Endodermal cell (in vitro differentiated cells): ENCODE measurements around the gene PCNT. TPM values are rescaled to one million over a fixed set of nuclear protein-coding genes. Genes with fewer than 3 reads are reported as not detected.
A peak's percentile ranks its signal among the peaks of the same experiment; 100 is the strongest.

Experiments
- DNase-seq: peaks from one replicate; pipeline ENCODE4 v3.0.0-alpha.2; 2017
- H3K27ac ChIP-seq: 2 replicates; pipeline ENCODE4 v1.5.1; 2013; ENCODE audit warnings: mild to moderate bottlenecking, low read depth, low read length, moderate library complexity
- H3K27me3 ChIP-seq: 2 replicates; pipeline ENCODE4 v1.6.1; 2013; ENCODE audit warnings: mild to moderate bottlenecking, low read length, moderate library complexity; ENCODE audit not compliant: insufficient read depth, control insufficient read depth, poor library complexity, severe bottlenecking
- H3K36me3 ChIP-seq: 2 replicates; pipeline ENCODE4 v1.7.0; 2013; ENCODE audit warnings: mild to moderate bottlenecking, low read length, moderate library complexity; ENCODE audit not compliant: control insufficient read depth, insufficient read depth
- H3K4me1 ChIP-seq: one replicate; pipeline ENCODE4 v1.7.0; 2013; ENCODE audit warnings: low read length; ENCODE audit not compliant: control insufficient read depth, insufficient read depth
- H3K4me3 ChIP-seq: 2 replicates; pipeline ENCODE4 v1.5.1; 2013; ENCODE audit warnings: mild to moderate bottlenecking, low read length, moderate library complexity
- H3K9ac ChIP-seq: 2 replicates; pipeline ENCODE4 v1.6.1; 2013; ENCODE audit warnings: mild to moderate bottlenecking, low read length, moderate library complexity; ENCODE audit not compliant: poor library complexity, severe bottlenecking; ENCODE audit errors: extremely low read depth
- H3K9me3 ChIP-seq: 2 replicates; pipeline ENCODE4 v1.6.1; 2013; ENCODE audit warnings: mild to moderate bottlenecking, low read length, moderate library complexity; ENCODE audit not compliant: control insufficient read depth
- H3K27ac Mint-ChIP-seq: 2 replicates; pipeline ENCODE4 v1.8.0; 2020; ENCODE audit warnings: mixed read lengths
- H3K27me3 Mint-ChIP-seq: 2 replicates; pipeline ENCODE4 v1.8.0; 2021; ENCODE audit warnings: mild to moderate bottlenecking, mixed read lengths; ENCODE audit not compliant: insufficient read depth
- H3K36me3 Mint-ChIP-seq: 2 replicates; pipeline ENCODE4 v1.8.0; 2020; ENCODE audit warnings: low read depth, mixed read lengths
- H3K4me1 Mint-ChIP-seq: 2 replicates; pipeline ENCODE4 v1.8.0; 2020; ENCODE audit warnings: mixed read lengths
- H3K4me3 Mint-ChIP-seq: 2 replicates; pipeline ENCODE4 v1.8.0; 2020; ENCODE audit warnings: mild to moderate bottlenecking, moderate library complexity, mixed read lengths
- H3K9me3 Mint-ChIP-seq: 2 replicates; pipeline ENCODE4 v1.8.0; 2020; ENCODE audit warnings: mild to moderate bottlenecking, mixed read lengths
- WGBS, 2 experiments: methylation state at CpG; one replicate each; pipeline versions ENCODE4 v1.1.5 to v1.1.7; 2013; ENCODE audit warnings: missing lambda C conversion rate in 2 of 2, mixed read lengths in 1 of 2; ENCODE audit not compliant: insufficient coverage in 1 of 2, insufficient read length in 1 of 2; 5-methylcytosine and 5-hydroxymethylcytosine counted together
- total RNA-seq, 2 donors: library from RNA; stranded (reverse); fragmentation: NEBNext Ultra II Directional in 1 of 2; extraction: Animal tissue kit (Norgen Biotek cat#: 25700) in 1 of 2; gene quantifications; 2 replicates in 1 of 2; 3 replicates in 1 of 2; pipeline ENCODE4 v1.2.1, GENCODE V29; 2021
- TF ChIP-seq, protein P1 (sequence below): fragments of 200-600 bp; sonication (generic); conservative IDR thresholded peaks from 2 replicates; pipeline ENCODE4 v1.5.0; 2021; ENCODE audit warnings: antibody characterized with exemption, mild to moderate bottlenecking

PCNT gene
- total RNA-seq, 2 donors from 2014 or later = 40.1 to 40.7 TPM

GRCh38 chr21:46376856-46377453 lies 53.0 kb downstream of the PCNT start:
- WGBS, 2 experiments = 90% methylated on average over 13 to 14 of the region's 14 CpGs
- TF ChIP-seq, protein P1, sequence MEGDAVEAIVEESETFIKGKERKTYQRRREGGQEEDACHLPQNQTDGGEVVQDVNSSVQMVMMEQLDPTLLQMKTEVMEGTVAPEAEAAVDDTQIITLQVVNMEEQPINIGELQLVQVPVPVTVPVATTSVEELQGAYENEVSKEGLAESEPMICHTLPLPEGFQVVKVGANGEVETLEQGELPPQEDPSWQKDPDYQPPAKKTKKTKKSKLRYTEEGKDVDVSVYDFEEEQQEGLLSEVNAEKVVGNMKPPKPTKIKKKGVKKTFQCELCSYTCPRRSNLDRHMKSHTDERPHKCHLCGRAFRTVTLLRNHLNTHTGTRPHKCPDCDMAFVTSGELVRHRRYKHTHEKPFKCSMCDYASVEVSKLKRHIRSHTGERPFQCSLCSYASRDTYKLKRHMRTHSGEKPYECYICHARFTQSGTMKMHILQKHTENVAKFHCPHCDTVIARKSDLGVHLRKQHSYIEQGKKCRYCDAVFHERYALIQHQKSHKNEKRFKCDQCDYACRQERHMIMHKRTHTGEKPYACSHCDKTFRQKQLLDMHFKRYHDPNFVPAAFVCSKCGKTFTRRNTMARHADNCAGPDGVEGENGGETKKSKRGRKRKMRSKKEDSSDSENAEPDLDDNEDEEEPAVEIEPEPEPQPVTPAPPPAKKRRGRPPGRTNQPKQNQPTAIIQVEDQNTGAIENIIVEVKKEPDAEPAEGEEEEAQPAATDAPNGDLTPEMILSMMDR = no peak
- Histone ChIP-seq H3K27me3 (no peaks in the 10 kb centered on the region), H3K36me3 (peaks cover 31% of the 10 kb centered on the region), H3K27ac (no peak overlapping the region), H3K9me3 (no peaks in the 10 kb centered on the region), H3K4me1 (no peaks in the 10 kb centered on the region), H3K4me3 (no peak overlapping the region), H3K9ac (no peak overlapping the region)
- Mint-ChIP-seq H3K27me3 (no peaks in the 10 kb centered on the region), H3K27ac (peak overlapping the region; percentile 55), H3K4me1 (no peaks in the 10 kb centered on the region), H3K36me3 (peaks cover 35% of the 10 kb centered on the region), H3K9me3 (peaks cover 6% of the 10 kb centered on the region), H3K4me3 (no peak overlapping the region)
- DNase-seq = no peak

DNA sequence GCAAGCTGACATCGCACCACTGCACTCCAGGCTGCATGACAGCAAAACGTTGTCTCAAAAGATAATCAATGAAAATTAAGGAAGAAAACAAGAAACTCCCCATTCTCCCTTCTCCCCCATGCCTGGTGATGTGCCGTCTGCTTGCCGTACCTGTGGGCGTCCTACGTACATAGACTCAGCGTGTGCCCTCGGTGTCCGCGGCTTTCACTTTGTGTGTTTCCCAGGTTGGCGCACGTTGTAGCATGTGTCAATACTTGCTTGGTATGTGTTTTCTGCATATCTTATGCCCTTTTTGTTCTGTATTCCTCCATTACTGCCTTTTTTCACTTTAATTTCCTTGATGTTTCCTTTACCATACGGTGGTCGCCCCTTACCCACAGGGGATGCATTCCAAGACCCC lies 53.8 kb downstream of the PCNT start:
- no peak overlapping the region for H3K27ac ChIP-seq

GRCh38 chr21:46379105-46379504 lies 55.1 kb downstream of the PCNT start:
- H3K36me3 Mint-ChIP-seq = peaks cover 44% of the 10 kb centered on the region
- H3K27ac Mint-ChIP-seq = peak overlapping the region; percentile 11
- Histone ChIP-seq H3K9ac (no peak overlapping the region), H3K27ac (no peak overlapping the region), H3K9me3 (no peaks in the 10 kb centered on the region), H3K36me3 (peaks cover 22% of the 10 kb centered on the region), H3K4me3 (no peak overlapping the region), H3K27me3 (no peaks in the 10 kb centered on the region), H3K4me1 (no peaks in the 10 kb centered on the region)
- H3K4me3 Mint-ChIP-seq = no peak overlapping the region
- 92 to 95% methylated on average over 19 of the region's 19 CpGs for WGBS, 2 experiments
- no peak for DNase-seq
- H3K4me1 Mint-ChIP-seq = no peaks in the 10 kb centered on the region
- TF ChIP-seq, protein P1 = no peak
- peaks cover 27% of the 10 kb centered on the region for H3K9me3 Mint-ChIP-seq
- H3K27me3 Mint-ChIP-seq = no peaks in the 10 kb centered on the region

More for the DNA sequence above, 53.8 kb downstream of the PCNT start:
- H3K27me3 ChIP-seq = no peaks in the 10 kb centered on the region
- 93 to 96% methylated on average over 13 to 14 of the region's 14 CpGs for WGBS, 2 experiments
- H3K27ac Mint-ChIP-seq = no peak overlapping the region
- H3K4me1 ChIP-seq = no peaks in the 10 kb centered on the region
- no peak overlapping the region for H3K4me3 ChIP-seq
- H3K9me3 Mint-ChIP-seq = peaks cover 14% of the 10 kb centered on the region
- no peak overlapping the region for H3K9ac ChIP-seq
- no peak for DNase-seq
- no peaks in the 10 kb centered on the region for H3K4me1 Mint-ChIP-seq
- no peak overlapping the region for H3K4me3 Mint-ChIP-seq
- TF ChIP-seq, protein P1 = no peak
- no peaks in the 10 kb centered on the region for H3K27me3 Mint-ChIP-seq
- peaks cover 25% of the 10 kb centered on the region for H3K36me3 ChIP-seq
- H3K36me3 Mint-ChIP-seq = peaks cover 36% of the 10 kb centered on the region
- no peaks in the 10 kb centered on the region for H3K9me3 ChIP-seq
